IPS-18a (cell line): Measurements from ENCODE around the gene DOCK2.
"Not testable (repeated sequence)": the region's sequence is repeated elsewhere in the genome, so short reads cannot be mapped to it uniquely, and the experiment has no call there.

ENCODE experiments used
- H3K27ac ChIP-seq: one replicate; pipeline ENCODE4 v1.5.1; 2013; ENCODE audit warnings: low read length
- H3K27me3 ChIP-seq: one replicate; pipeline ENCODE4 v1.6.1; 2013; ENCODE audit warnings: mild to moderate bottlenecking, low read length; ENCODE audit not compliant: control insufficient read depth, insufficient read depth
- H3K36me3 ChIP-seq: one replicate; pipeline ENCODE4 v1.6.1; 2013; ENCODE audit warnings: low read depth, low read length; ENCODE audit not compliant: control insufficient read depth
- H3K4me1 ChIP-seq: one replicate; pipeline ENCODE4 v1.6.1; 2013; ENCODE audit warnings: low read depth, low read length; ENCODE audit not compliant: control insufficient read depth
- H3K4me3 ChIP-seq: one replicate; pipeline ENCODE4 v1.5.1; 2013; ENCODE audit warnings: low read length
- H3K9ac ChIP-seq: one replicate; pipeline ENCODE4 v1.6.1; 2013; ENCODE audit warnings: mild to moderate bottlenecking, low read length, moderate library complexity
- H3K9me3 ChIP-seq: one replicate; pipeline ENCODE4 v1.6.1; 2013; ENCODE audit warnings: low read depth, low read length; ENCODE audit not compliant: control insufficient read depth

DOCK2 gene

GRCh38 chr5:169707686-169708085 lies 70.6 kb downstream of the DOCK2 start:
- no peak overlapping the region for H3K9ac ChIP-seq
- no peak overlapping the region for H3K4me3 ChIP-seq
- no peaks in the 10 kb centered on the region for H3K4me1 ChIP-seq
- no peaks in the 10 kb centered on the region for H3K27me3 ChIP-seq
- H3K27ac ChIP-seq, result no peak overlapping the region
- H3K36me3 ChIP-seq, result no peaks in the 10 kb centered on the region
- no peaks in the 10 kb centered on the region for H3K9me3 ChIP-seq

DNA sequence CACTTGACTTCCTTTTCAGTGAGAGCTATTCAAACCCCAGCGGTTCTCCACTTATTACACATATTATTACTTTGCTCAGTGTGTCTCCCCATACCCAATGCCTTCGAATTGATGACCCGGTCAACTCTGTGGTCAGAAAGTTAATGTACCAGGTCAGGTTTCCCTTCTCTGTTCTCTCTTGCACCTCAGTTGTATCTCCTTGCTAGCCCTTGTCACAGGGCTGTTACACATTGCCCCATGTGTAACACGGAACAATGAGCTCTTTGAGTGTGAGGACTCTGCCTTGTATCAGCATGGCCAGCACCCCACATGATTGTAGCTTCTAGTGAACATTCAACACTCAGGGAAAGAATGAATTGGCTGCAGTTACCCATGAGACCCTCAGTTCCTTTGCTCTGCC lies 73.6 kb downstream of the DOCK2 start:
- H3K27ac ChIP-seq, result no peak overlapping the region
- H3K36me3 ChIP-seq, result no peaks in the 10 kb centered on the region
- H3K4me3 ChIP-seq, result no peak overlapping the region
- no peak overlapping the region for H3K9ac ChIP-seq
- H3K9me3 ChIP-seq, result no peaks in the 10 kb centered on the region
- H3K27me3 ChIP-seq, result no peaks in the 10 kb centered on the region
- H3K4me1 ChIP-seq, result no peaks in the 10 kb centered on the region

DNA sequence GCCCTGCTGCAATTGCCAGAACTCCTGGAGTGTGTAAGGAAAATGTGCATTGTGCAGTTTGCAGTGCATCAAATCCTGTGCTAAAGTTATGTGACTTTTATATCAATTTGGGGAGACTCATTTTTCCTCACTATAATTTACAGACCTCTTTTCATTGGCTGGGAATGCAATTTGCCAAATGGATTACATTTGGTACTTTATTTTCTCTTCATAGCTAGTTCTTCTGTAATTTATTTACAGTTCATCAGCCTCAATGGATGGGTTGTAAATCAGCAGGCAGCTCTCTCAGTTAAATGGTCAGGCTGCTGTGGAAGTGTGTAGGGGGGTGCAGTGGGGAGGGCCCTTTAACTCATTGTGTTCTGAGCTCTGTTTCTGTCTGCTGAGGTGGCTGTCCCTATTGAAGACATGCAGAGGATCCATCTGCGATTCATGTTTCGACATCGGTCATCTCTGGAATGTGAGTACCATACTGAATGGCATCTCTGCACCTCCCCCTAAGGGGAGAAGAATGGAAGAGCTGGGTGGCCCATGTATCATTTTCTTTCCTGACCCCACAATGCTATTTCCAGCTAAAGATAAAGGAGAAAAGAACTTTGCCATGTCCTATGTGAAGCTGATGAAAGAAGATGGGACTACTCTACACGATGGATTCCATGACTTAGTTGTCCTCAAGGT lies 74.6 kb downstream of the DOCK2 start:
- H3K4me3 ChIP-seq, result no peak overlapping the region
- no peaks in the 10 kb centered on the region for H3K4me1 ChIP-seq
- H3K27me3 ChIP-seq, result no peaks in the 10 kb centered on the region
- H3K36me3 ChIP-seq, result no peaks in the 10 kb centered on the region
- no peaks in the 10 kb centered on the region for H3K9me3 ChIP-seq
- no peak overlapping the region for H3K9ac ChIP-seq
- no peak overlapping the region for H3K27ac ChIP-seq

DNA sequence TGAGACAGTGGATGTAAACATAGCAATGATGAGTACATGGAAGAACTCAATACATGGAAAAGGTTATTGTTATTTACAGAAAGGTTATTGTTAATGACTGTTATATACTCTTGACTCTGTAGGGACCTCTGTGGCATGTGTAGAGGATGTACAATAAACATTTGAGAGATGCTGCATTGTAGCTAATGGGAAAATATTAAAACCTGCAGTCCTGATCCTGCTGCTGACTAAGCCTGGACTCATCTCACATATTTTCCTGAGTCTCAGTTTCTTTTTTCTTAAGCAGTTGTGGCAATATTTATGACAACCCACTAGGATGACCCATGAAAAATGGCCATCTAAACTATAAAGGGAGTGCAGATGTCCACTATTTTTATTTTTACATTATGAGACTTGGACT lies 75.4 kb downstream of the DOCK2 start:
- H3K27me3 ChIP-seq, result no peaks in the 10 kb centered on the region
- H3K4me1 ChIP-seq, result no peaks in the 10 kb centered on the region
- no peak overlapping the region for H3K9ac ChIP-seq
- no peak overlapping the region for H3K4me3 ChIP-seq
- H3K27ac ChIP-seq, result no peak overlapping the region
- H3K36me3 ChIP-seq, result no peaks in the 10 kb centered on the region
- H3K9me3 ChIP-seq, result no peaks in the 10 kb centered on the region

- H3K9ac ChIP-seq, result no peak overlapping the region
- H3K27me3 ChIP-seq, result no peaks in the 10 kb centered on the region
- no peak overlapping the region for H3K27ac ChIP-seq
- H3K4me3 ChIP-seq, result no peak overlapping the region
- no peaks in the 10 kb centered on the region for H3K4me1 ChIP-seq
- H3K9me3 ChIP-seq, result no peaks in the 10 kb centered on the region
- H3K36me3 ChIP-seq, result no peaks in the 10 kb centered on the region
Observed at GRCh38 chr5:169716287-169716686, 79.2 kb downstream of the DOCK2 start.

DNA sequence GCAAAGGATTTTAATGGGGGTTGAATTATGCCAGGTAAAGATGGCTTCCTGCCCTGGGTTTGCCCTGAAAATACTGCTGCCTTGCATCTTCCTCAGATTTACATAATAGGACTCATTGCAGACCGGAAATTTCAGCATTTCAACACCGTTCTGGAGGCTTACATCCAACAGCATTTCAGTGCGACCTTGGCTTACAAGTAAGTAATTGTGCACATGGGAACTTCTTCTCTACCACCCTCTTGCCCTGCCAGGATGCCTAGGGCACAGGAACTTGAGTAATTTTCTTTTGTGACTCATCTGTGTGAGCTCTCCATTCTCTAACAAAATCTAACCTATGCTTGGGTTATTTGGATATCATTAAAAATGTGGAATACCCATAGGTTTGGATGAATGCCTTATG lies 80.2 kb downstream of the DOCK2 start:
- no peak overlapping the region for H3K9ac ChIP-seq
- H3K9me3 ChIP-seq, result no peaks in the 10 kb centered on the region
- no peaks in the 10 kb centered on the region for H3K27me3 ChIP-seq
- H3K4me3 ChIP-seq, result no peak overlapping the region
- no peaks in the 10 kb centered on the region for H3K4me1 ChIP-seq
- no peak overlapping the region for H3K27ac ChIP-seq
- H3K36me3 ChIP-seq, result no peaks in the 10 kb centered on the region

DNA sequence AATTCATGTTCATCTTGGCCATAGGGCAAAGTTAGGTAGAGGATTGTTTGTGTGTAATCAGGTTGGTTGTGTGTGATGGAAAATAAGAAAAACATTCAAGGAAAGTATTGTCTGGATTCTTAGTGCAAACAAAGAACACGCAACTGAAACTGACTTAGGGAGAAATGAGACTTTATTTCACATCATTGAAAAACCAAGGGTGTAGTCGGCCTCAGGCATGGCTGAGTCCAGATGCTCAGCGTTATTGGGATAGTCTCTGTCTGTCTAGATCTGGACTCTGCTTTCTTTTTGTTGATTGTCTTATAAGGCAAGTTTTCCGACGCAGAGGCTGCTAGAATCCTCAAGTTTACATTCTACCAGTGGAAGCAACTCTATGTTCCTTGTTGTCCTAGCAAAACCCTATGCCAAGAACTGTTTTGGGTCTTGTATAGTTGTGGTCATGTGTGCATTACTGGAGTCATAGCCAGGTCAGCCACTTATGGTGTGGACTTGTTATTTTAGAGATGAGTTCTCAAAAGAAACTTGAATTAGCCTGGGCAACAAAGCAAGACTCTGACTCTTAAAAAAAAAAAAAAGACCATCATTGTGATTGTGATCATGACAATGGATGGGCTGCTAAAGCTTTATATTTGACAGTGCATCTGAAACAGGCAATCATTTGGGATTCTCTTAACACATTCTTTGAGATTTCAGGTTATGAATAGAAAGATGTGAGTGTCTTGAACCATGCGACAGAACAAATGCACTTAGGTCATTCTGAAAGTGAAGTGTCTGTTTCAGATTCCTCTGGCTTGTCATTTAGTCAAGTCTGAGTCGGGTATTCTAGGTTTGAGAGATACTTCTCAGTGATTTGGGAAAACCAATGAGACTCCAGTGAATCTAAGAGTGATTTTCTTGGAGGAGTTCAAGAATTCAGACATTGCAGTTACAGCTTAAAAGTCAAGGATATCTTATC lies 82.6 kb downstream of the DOCK2 start:
- H3K27me3 ChIP-seq, result no peaks in the 10 kb centered on the region

DNA sequence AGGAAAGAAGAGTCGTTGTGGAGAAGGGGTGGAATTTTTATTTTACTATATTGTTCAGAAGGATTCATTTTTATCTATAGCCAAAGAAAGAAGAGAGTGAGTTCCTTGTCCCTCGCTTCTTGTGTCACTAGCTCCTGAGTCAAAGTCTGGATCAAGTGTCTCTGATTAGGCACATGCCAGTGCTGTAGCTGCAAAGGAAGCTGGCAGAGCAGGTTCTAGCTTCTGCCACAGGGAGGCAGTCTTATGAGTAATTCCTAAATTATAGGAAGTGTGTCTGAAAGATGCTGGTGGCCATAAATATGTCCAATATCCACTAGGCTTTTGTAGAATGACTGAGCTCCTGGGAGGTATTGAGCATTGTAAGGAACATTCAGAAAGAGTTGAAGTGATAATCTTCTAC lies 84.7 kb downstream of the DOCK2 start:
- Histone ChIP-seq H3K27me3 (no peaks in the 10 kb centered on the region), H3K9me3 (no peaks in the 10 kb centered on the region), H3K27ac (no peak overlapping the region), H3K4me3 (no peak overlapping the region), H3K36me3 (no peaks in the 10 kb centered on the region), H3K9ac (no peak overlapping the region), H3K4me1 (no peaks in the 10 kb centered on the region)

More for the DNA sequence above, 82.6 kb downstream of the DOCK2 start:
- Histone ChIP-seq H3K4me1 (no peaks in the 10 kb centered on the region), H3K9ac (no peak overlapping the region), H3K36me3 (no peaks in the 10 kb centered on the region), H3K9me3 (no peaks in the 10 kb centered on the region), H3K27ac (no peak overlapping the region), H3K4me3 (no peak overlapping the region)

- Histone ChIP-seq H3K9ac (no peak overlapping the region), H3K27ac (no peak overlapping the region), H3K27me3 (no peaks in the 10 kb centered on the region), H3K9me3 (no peaks in the 10 kb centered on the region), H3K4me3 (no peak overlapping the region), H3K4me1 (no peaks in the 10 kb centered on the region), H3K36me3 (no peaks in the 10 kb centered on the region)
Observed at GRCh38 chr5:169723103-169723831, 86.2 kb downstream of the DOCK2 start.

DNA sequence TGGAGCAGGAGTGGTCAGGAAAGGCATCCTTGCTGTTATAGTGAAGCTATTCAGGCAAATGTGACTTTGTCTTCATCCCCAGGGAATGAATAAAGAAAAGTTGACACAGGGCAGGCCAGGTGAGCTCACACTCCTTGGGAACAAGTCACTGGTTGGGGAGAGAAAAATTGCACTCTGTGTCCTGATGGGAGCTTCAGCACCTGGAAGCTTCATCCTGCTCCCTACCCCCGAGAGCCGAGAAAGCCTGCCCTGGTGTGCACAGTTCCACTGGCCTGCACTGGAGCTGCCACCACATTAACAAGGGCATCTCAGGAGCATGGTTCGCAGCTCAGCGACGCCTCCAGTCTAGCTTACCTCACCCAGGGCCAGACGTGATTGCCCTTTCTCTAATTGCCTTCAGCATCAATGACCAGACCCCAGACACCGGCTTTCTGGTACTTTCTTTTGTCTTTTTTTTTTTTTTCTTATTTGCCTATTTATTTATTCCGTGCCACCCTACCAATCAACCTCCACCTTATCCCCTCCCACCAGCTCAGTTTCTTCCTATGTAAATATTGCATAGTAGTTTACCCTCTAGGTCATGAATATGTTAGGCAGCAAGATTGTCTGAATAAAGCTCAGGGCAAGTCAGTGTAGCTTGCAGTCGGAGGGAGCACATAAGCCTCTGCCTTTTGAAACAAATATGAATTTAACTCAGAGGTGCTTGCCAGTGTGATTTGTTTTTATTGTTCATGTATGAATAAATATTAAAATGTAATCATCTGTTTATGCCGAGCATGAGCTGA lies 87.4 kb downstream of the DOCK2 start:
- H3K9me3 ChIP-seq, result no peaks in the 10 kb centered on the region
- H3K4me1 ChIP-seq, result no peaks in the 10 kb centered on the region
- H3K27ac ChIP-seq, result no peak overlapping the region
- no peak overlapping the region for H3K9ac ChIP-seq
- no peak overlapping the region for H3K4me3 ChIP-seq
- H3K27me3 ChIP-seq, result no peaks in the 10 kb centered on the region
- no peaks in the 10 kb centered on the region for H3K36me3 ChIP-seq

- not testable (repeated sequence) for H3K4me1 ChIP-seq, H3K27me3 ChIP-seq, H3K27ac ChIP-seq, H3K4me3 ChIP-seq, H3K9ac ChIP-seq, H3K36me3 ChIP-seq, H3K9me3 ChIP-seq
Observed at GRCh38 chr5:169725665-169726064, 88.6 kb downstream of the DOCK2 start.
